HG03039 (cell line): Measurements from ENCODE around the gene CA6.
"Not testable (repeated sequence)": the region's sequence is repeated elsewhere in the genome, so short reads cannot be mapped to it uniquely, and the experiment has no call there.

Source experiments
- ATAC-seq: cut with Tn5 transposase; IDR thresholded peaks from one replicate; pipeline ENCODE4 v1.9.1; 2021; ENCODE audit warnings: mild to moderate bottlenecking, moderate library complexity; ENCODE audit not compliant: unreplicated experiment

Gene CA6

GRCh38 chr1:8926707-8927694 lies 18.7 kb upstream of the CA6 start:
- ATAC-seq = no peak

DNA sequence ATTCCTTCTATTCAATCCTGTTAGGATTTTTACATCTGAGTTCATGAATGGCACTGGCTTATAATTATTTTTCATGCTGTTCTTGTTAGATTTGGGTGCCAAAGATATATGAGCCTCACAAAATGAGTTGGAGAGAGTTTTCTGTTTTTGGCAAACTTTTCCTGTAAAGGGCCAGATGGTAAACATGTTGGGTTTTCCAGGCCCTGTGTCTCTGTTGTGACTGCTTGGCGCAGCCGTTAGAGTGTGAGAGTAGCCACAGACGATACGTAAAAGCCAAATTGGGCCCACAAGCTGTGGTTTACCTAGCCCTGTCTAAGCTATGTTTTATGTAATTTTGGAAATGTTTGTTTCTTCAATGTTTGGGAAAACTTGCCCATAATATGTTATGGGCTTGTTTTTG lies 15.6 kb upstream of the CA6 start:
- ATAC-seq = no peak

GRCh38 chr1:8937051-8937450 lies 8.6 kb upstream of the CA6 start:
- not testable (repeated sequence) for ATAC-seq

GRCh38 chr1:8937701-8938100 lies 8.0 kb upstream of the CA6 start:
- no peak for ATAC-seq

DNA sequence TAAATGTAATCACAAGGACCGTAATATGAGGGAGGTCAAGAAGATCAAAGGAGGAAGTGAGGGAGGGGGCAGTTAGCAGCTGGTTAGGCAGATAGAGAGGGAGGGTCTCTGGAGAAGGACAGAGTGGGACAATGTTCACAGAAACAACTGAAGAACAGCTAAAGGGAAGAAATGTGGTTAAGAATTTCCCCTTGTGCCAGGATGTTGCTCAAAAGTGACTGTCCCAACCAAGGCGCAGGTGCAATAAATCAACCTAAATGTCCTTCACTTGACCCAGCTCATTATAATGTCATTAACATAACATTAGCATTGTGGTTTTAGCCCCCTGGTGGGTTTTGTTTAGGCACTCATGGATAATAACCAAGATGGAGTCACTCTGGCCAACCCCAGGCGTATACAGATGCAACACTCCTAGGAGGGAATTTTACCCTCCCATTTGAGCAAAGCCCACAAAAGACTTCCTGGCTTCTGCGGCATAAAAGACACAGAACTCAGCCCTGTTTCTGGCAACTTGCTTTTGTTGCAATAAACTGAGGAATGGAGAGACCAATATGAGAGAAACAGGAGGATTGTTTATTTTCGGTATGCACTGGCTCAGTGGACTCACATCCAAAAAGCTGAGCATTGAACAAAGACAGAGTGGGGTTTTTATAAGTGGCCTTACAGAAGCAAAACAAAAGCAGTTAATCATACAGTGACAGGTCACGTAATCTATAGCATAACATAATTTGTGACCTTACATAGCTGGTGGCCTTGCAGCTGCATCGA lies 7.3 kb upstream of the CA6 start:
- no peak for ATAC-seq

DNA sequence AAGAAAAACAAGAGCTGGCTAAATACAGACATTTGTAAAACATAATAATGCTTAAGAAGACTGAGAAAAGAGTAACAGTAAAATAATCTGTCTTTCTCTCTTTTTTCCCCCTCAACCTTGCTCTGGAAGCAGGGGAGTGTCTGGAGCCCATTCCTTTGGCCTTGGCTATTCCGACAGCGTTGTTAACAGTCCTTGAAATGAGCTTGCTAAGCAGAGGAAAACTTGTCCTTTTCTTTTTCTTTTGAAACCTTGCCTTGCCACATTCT lies 6.7 kb upstream of the CA6 start:
- no peak for ATAC-seq

GRCh38 chr1:8939362-8939995 lies 6.2 kb upstream of the CA6 start:
- ATAC-seq = no peak

DNA sequence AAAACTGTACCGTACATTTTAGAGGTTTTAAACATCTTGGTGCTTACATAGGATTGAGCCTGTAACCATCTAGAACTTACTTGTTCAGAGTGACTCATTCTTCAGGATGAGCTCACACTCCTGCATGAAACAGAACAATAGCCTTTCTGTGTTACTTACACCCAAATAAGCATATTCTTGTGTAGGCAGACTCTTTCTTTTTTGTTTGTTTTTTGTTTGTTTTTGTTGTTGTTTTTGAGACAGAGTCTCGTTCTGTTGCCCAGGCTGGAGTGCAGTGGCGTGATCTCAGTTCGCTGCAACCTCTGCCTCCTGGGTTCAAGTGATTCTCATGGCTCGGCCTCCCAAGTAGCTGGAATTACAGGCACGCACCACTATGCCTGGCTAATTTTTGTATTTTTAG lies 3.8 kb upstream of the CA6 start:
- ATAC-seq = no peak

GRCh38 chr1:8943498-8944405 lies 1.9 kb upstream of the CA6 start:
- no peak for ATAC-seq

DNA sequence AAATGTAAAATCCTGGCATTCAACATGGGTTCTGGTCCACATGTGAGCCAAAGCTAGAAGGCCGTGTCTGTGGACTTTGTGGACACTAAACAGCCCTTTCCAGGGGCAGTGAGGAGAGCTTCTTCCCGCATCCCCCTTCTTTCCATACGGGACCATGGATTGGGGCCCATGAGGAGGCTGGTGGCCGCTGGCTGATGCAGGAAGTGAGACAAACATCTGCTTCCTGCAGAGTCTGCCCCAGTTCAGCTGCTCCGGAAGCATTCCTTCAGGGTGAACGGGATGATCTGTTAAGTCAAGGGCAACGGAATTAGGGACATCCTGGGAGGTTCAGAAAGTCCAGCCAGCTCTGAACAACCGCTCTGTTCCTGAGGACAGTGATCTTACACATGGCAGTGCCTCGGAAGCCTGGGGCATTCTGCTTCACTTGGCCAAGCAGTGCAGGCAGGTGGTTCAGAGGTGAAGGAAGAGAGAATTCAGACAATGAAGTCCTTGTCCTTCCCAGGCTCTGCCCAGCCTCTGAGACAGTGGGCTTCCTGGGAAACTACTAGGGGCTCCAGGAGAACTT lies 1.5 kb downstream of the CA6 start:
- no peak for ATAC-seq

DNA sequence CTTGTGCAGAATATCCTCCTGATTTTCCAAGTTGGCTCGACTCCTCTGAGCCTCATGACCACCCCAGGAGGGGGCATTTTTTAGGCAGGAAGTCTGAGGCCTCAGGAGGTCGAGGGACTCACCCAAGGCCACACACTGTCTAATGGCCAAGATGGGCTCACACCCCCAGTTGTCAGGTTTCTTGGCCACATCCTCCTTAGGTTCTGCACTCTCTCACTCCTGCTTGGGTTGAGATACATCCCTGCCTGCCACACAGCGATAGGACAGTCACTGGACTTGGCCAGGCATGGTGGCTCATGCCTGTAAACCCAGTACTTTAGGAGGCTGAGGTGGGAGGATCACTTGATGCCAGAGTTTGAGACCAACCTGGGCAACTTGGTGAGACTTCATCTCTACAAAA lies 4.6 kb downstream of the CA6 start:
- no peak for ATAC-seq

- no peak for ATAC-seq
Observed at GRCh38 chr1:8951231-8951630, 5.6 kb downstream of the CA6 start.

GRCh38 chr1:8955406-8955805 lies 9.7 kb downstream of the CA6 start:
- ATAC-seq = no peak

GRCh38 chr1:8956461-8957349 lies 11.0 kb downstream of the CA6 start:
- no peak for ATAC-seq

DNA sequence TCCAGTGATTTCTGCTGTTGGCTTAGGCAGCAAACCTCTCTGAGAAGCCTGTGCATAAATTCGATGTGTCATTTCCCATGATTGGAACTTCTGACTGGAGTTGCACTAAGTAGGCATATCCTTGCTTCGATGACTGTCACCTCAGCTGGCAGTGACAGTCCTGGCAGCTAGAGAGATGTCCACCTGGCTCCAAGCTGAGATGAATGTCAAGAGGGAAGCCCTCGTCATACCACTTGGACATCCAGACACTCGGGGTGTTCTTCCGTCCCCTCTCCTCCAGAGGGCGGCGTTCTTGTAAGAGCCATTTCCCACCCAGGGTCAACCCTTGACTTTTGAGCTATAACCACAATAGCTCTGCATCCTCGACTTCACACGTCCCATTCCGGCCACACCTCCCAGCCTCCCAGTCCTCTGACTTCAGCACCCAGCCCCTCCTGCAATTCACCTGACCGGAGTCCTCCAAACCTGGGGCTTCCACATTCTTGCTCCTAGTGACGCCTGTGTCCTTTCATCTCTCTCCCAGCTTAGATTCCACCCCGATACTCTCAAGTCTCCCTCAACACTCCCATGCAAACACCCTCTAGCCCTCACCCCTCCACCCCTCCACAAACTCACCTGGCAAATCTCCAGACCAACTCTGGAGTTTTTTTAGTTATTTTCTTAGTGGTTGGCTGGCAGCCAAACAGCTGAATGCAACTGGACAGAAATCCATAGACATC lies 17.3 kb downstream of the CA6 start:
- no peak for ATAC-seq

DNA sequence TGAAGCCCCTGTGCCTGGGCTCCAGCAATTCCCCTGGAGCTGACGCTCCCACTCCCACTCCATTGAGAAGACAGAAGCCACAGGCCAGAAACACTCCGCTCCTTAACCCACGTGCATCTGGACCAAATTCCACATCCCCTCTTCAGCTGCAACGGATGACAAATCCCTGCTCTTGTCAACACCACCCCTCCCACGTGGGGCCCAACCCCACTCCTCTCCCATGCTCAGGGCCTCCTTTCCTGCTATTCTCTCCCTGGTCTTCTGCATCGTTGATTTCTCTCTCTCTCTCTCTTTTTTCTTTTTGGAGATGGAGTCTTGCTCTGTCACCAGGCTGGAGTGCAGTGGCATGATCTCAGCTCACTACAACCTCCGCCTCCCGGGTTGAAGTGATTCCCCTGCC lies 18.3 kb downstream of the CA6 start:
- ATAC-seq = no peak

DNA sequence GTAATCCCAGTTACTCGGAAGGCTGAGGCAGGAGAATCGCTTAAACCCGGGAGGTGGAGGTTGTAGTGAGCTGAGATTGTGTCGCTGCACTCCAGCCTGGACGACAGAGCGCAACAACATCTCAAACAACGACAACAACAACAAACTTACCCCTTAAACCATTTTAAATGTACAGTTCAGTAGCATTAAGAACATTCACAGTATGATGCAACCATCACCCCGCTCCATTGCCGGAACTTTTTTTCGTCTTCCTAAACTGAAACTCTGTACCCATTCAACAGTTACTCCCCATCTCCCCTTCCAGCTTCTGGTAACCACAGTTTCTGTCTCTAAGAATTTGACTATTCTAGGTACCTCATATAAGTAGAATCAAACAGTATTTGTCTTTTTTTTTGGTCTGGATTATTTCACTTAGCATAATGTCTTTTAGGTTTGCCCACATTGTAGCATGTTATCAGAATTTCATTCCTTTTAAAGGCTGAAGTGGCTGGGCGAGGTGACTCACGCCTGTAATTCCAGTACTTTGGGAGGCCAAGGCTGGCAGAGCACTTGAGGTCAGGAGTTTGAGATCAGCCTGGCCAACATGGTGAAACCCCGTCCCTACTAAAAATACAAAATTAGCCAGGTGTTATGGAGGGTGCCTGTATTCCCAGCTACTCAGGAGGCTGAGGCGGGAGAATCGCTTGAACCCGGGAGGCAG lies 19.6 kb downstream of the CA6 start:
- no peak for ATAC-seq

- no peak for ATAC-seq
Observed at GRCh38 chr1:8966606-8967005, 20.9 kb downstream of the CA6 start.
